A204.1 (cell line): ENCODE measurements around the gene ANKRD45.
"Not testable (repeated sequence)": the region's sequence is repeated elsewhere in the genome, so short reads cannot be mapped to it uniquely, and the experiment has no call there.

Experiments used
- FAIRE-seq: peaks from 2 replicates; lab custom pipeline; 2012; peaks lifted over from hg19 to GRCh38; lab: Jason Lieb, UNC

Gene ANKRD45

DNA sequence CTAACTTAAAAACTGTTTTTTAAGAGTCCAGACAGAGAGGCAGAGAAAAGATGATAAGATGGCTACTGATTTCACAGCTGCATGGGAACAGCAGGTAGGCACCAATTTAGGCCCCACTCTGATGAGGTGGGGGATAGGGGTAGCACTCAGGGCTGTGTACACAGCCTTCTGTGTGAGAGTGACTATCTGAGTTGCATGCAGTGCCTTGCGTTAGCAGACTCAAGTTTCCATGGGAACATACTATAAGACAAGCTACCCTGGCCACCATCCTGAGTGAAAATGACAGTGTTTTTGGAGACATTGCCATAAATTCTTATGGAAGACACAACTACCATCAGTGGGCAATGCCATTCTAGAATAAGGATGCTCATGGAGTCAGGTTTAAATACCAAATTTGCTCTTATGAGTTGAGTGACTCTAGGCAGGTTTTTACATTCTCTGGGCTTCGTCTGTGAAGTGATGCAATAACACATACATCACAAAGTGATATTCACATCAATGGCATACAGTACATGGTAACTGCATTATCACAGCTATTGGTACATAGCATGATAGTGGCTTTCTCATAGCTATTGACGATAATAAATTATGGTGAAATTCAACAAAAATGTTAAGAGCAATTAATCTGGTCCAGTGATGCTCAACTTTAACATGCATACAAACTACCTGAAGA, 97.3 kb downstream of the ANKRD45 start:
- FAIRE-seq: no peak

DNA sequence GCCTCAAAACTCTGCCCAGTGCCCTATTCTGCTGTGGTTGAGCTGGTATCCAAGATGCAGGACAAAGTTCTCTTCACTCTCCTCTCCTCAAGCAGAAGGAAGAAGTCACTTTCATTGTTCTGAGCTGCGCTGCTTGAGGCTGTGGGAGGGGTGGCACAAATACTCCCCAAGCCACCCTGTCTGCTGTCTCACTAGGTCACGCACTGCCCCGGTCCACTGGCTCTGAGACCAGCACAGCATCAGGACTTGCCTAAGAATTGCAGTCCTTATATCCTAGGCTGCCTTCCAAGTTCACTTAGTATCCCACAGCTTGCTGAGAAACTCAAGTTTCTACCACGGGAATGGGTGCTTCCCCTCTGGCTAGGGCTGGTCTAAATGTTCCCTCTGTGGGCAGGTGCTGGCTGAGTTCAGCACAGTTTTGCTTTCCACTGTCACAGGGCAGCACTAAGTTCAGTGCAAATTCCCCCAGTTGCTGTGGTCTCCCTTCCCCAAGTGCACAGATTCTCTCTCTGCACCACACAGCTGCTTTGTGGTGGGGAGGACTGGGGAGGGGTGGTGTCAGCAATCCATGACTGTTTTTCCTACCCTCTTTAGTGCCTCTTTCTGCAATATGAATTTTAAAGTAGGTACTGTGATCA, 99.2 kb downstream of the ANKRD45 start:
- no peak for FAIRE-seq

DNA sequence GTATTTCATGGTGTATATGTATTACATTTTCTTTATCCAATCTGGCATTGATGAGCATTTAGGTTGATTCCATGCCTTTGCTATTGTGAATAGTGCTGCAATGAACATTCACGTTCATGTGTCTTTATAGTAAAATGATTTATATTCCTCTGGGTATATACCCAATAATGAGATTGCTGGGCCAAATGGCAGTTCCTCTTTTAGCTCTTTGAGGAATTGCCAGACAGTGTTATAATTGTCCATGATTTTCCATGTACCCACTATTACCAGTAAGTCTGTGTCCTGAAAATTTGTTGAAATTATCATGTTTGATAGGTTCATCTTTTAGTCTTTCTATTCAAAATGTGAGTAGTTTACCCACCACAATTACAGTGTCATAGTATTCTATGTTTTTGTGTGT, 101.2 kb downstream of the ANKRD45 start:
- FAIRE-seq: no peak

DNA sequence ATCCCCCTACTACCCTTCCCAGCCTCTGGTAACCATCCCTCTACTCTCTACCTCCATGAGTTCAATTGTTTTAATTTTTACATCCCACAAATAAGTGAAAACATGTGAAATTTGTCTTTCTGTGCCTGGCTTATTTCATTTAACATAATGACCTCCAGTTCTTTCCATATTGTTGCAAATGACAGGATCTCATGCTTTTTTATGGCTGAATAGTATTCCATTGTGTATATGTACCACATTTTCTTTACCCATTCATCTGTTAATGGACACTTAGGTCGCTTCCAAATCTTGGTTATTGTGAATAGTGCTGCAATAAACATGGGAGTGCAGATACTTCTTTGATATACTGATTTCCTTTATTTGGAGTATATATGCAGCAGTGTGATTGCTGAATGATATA, 105.8 kb downstream of the ANKRD45 start:
- FAIRE-seq: not testable (repeated sequence)

DNA sequence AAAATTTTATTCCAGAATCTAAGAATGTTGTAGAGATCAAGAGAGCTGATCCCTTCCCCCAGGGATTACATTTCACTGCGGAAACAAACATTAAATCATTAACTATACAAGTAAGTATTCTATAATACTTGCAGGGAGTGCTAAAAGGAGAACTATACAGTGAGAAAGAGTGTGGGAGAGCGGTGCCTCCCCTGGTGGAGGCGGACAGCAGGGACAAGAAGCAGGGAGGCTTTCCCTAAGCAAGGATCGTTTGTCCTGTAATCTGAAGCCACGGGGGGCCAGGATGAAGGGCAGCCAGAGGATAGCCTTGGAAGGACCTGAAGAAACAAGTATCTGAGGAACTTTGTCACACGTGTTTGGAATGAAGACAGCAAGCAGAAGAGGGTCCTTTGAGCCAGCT, 106.8 kb downstream of the ANKRD45 start:
- no peak for FAIRE-seq

DNA sequence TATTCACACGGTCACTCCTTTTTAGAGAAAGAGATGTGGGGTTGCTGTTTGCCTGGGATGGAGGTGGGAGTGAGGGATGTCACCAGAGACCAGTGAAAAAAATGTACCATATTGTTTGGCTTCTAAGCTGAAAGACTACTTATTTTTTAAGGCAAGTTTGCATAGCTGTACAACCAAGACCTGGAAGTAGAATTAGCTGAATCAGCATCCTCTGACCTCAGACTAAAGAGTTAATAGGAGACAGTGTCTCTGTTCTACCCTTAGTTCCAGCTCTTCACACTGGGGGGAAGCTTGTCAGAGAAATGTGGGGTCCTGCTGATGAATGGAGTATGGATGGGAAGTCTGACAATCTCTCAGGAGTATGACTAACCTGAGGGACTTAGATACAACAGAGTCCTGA, 108.4 kb downstream of the ANKRD45 start:
- FAIRE-seq: no peak

DNA sequence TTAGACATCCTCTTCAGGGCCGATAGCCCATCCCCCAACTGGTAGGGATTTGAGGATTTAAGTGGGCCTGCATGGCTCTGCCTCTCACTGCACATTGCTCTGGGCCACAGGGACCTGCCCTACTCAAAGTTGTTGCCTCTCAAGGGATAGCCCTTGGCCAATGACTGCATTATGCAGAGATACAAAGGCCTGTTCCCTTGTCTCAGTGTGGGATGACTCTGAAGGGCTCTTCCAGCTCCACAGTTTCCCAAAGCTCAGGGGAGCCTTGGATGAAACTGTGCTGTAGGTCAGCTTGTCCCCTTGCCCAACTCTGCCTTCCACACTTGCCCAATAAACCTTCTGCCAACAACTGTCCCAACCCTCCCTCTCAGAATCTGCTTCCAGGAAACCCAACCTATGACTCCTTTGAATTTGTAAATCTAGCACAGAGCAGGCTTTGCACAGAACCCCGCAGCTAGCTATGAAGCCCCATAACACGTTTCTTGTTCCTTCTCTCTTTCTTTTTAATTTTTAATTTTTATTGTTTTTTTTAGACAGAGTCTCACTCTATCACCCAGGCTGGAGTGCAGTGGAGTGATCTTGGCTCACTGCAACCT, 109.3 kb downstream of the ANKRD45 start:
- no peak for FAIRE-seq
